ENCODE data around the gene RABGAP1L.
"Not testable (repeated sequence)": the region's sequence is repeated elsewhere in the genome, so short reads cannot be mapped to it uniquely, and the experiment has no call there.

RABGAP1L gene

GRCh38 chr1:174247472-174247871 is 88.2 kb downstream of the RABGAP1L start:
- no peak for DNase-seq

- DNase-seq, result no peak
Observed at GRCh38 chr1:174248041-174248440, 88.7 kb downstream of the RABGAP1L start.

- not testable (repeated sequence) for DNase-seq
Observed at GRCh38 chr1:174256386-174256785, 97.1 kb downstream of the RABGAP1L start.

- peak; percentile 55 for DNase-seq
Observed at GRCh38 chr1:174258148-174258550, 98.8 kb downstream of the RABGAP1L start.

GRCh38 chr1:174262349-174263241 is 103.3 kb downstream of the RABGAP1L start:
- DNase-seq, result peak; percentile 22

DNA sequence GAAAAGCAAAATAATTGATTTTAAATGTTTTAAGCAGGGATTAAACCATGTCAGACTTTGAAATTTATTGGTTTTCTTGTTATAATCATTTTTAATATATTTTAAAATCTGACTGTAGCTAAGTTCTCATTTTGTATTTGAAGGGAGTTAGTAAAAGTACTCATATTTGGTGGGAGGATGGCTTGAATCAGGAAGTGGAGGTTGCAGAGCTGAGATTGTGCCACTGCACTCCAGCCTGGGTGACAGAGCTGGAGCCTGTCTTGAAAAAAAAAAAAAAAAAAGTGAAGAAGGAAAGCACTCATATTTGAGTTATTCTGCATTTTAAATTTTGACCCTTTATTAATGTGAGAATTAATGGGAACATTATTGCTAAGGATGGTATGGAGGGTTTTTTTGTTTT is 106.0 kb downstream of the RABGAP1L start:
- DNase-seq, result no peak

GRCh38 chr1:174266476-174266875 is 107.2 kb downstream of the RABGAP1L start:
- DNase-seq, result no peak

DNA sequence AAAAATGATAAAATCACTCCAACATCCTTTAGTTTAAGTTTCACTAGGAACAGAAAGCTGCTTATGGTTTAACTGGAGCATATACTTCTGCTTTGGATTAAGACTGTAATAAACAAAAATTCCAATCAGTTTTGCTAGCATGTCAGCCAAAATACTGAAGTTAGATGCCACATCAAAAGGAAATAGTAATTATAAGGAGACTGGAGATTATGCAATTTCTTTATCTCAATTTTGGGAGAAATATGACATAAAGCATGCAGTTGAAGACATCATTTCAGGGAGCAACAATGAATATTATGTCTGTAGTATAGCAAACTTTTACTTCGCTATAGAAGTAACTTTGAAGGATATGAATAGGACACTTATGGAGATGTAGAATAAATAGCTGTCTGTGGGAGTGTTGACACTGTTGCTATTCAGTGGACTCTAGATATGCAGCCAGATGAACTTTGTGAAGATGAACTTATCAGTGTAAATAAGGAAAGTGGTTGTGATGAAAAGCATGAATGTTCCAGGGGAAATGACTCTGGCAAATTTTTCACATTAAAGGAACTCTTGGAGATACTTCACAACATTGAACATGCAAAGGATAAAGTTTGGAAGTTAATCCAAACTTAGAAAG is 107.8 kb downstream of the RABGAP1L start:
- DNase-seq, result no peak

- DNase-seq, result no peak
Observed at GRCh38 chr1:174269989-174270651, 110.8 kb downstream of the RABGAP1L start.

GRCh38 chr1:174273190-174273589 is 113.9 kb downstream of the RABGAP1L start:
- no peak for DNase-seq

DNA sequence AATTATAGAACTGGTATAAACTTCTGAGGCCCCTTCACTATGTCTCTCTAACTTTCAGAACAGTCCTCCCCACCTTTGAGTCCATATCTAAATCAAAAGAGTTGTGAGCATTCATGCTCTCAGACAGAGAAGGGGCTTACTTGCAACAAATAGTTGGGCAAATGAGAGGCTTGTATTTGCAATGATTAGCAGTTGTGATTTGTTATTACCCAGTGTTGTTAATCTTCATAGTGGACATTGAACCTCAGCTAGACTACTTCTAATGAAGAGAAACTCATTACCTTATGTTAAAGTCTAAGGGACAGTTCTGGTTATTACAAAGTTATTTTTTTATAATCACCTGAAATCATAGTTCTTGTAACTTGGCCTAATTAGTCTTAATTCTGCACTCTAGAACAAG is 114.5 kb downstream of the RABGAP1L start:
- no peak for DNase-seq

- no peak for DNase-seq
Observed at GRCh38 chr1:174274452-174274851, 115.1 kb downstream of the RABGAP1L start.

GRCh38 chr1:174274884-174275283 is 115.6 kb downstream of the RABGAP1L start:
- DNase-seq, result no peak

- no peak for DNase-seq
Observed at GRCh38 chr1:174276087-174276486, 116.8 kb downstream of the RABGAP1L start.

DNA sequence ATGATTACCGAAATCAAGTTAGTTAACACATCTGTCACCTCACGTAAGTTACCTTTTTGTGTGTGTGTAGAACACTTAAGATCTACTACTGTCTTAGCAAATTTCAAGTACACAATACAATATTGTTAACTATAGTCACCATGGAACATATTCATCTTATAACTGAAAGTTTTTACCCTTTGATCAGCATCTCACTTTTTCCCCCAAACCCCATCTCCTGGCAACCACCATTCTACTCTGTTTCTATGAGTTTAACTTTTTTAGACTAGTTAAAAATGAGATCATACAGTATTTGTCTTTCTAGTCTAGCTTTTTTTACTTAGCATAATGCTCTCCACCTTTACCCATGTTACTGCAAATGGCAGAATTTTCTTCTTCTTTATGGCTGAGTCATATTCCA is 124.7 kb downstream of the RABGAP1L start:
- no peak for DNase-seq

GRCh38 chr1:174286042-174286441 is 126.7 kb downstream of the RABGAP1L start:
- no peak for DNase-seq

- no peak for DNase-seq
Observed at GRCh38 chr1:174289644-174290310, 130.5 kb downstream of the RABGAP1L start.

DNA sequence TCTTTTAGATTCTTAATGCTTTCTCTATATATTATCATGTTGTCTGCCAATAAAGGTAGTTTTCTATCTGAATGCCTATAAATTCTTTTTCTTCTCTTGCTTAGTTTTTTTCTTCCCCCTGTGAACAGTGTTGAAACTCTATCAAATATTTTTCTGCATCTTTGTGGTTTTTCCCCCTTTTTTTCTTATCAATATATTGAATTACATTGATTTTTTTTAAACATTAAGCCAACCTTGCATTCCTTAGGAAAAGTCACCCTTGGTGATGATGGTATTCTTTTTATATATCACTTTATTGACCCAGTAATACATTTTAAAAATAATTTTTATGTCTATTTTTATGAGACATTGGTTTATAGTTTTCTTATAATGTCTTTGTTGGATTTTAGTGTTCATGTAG is 131.7 kb downstream of the RABGAP1L start:
- DNase-seq, result no peak

- no peak for DNase-seq
Observed at GRCh38 chr1:174296309-174296708, 137.0 kb downstream of the RABGAP1L start.

DNA sequence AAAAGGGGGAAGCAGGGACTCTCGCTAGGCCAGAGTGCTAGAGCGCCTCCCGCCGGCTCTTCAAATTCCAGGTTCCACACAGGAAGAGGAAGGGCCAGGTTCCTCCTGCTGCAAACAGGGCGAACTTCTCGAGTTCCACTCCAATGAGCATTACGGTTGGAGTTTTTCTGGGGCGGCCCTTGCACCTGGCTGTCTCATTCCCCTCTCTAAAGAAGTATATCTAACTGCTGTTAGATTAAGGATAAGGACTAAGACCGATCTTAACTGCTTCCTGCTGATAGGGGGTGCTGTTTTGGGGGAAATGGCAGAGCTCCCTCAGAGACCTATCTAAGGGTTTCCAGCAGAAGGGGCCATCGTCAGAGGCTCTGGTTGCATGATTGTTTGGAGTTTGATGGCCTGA is 138.0 kb downstream of the RABGAP1L start:
- DNase-seq, result no peak

DNA sequence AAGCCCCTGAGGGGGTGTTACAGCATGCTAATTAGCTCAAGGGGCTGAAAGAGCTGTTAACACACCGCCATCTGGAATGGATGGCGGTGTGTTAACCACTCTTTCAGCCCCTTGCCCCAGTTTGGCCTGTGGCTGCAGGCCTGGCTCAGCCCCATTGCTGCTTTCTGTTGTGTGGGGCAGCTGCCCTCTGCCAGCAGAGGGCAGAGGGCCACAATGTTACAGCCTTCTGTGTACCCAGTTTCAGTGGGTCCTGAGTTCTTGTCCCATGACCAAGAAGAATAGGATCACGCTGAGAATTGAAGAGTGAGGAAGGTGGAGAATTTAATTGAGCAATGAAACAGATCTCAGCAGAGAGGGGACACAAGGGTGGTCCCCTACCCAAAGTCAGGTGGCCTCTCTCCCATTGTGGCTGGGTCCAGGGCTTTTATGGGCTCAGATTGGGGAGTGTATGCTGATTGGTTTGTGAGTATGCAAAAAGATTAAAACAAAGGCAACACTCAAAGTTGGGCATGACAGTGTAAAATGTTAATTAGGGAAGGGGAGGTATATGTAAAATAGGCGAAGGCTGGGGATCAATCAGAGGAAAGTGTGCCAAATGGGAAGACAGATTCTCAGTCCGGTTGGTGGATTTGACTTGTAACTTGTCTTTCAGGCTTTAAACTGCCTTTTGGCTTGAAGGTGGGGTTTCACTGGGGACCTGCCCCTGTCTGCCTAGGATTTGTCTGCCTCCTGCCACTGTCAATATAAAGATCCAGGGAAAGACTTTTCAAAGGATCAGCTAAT is 142.2 kb downstream of the RABGAP1L start:
- DNase-seq, result no peak

GRCh38 chr1:174308604-174309003 is 149.3 kb downstream of the RABGAP1L start:
- DNase-seq, result no peak
